Non-pigmented ciliary epithelial cell (primary cell): ENCODE measurements around the gene PPP6R2.
A peak's percentile ranks its signal among the peaks of the same experiment; 100 is the strongest.

Experiments used
- DNase-seq: peaks from one replicate; pipeline ENCODE4 v3.0.0-alpha.2; 2010; ENCODE audit warnings: low read depth

PPP6R2 gene

GRCh38 chr22:50471197-50471847 lies 128.2 kb downstream of the PPP6R2 start:
- no peak for DNase-seq

- DNase-seq: no peak
Observed at GRCh38 chr22:50471962-50472361, 128.8 kb downstream of the PPP6R2 start.

GRCh38 chr22:50473088-50473487 lies 130.0 kb downstream of the PPP6R2 start:
- DNase-seq: no peak

GRCh38 chr22:50473855-50474671 lies 130.9 kb downstream of the PPP6R2 start:
- peak; percentile 13 for DNase-seq

- peak; percentile 40 for DNase-seq
Observed at GRCh38 chr22:50474710-50475651, 131.9 kb downstream of the PPP6R2 start, which contains the start of gene SBF1. SBF1 (minus strand) TSS chr22:50475035; CDS start chr22:50474840, 195 bp downstream.

- no peak for DNase-seq
Observed at GRCh38 chr22:50475652-50476002, 132.5 kb downstream of the PPP6R2 start.

GRCh38 chr22:50476868-50477267 lies 133.7 kb downstream of the PPP6R2 start:
- no peak for DNase-seq

GRCh38 chr22:50477923-50478322 lies 134.8 kb downstream of the PPP6R2 start:
- no peak for DNase-seq

GRCh38 chr22:50479721-50480120 lies 136.6 kb downstream of the PPP6R2 start:
- no peak for DNase-seq

- DNase-seq: no peak
Observed at GRCh38 chr22:50481045-50481439, 137.9 kb downstream of the PPP6R2 start.

GRCh38 chr22:50481440-50482106 lies 138.4 kb downstream of the PPP6R2 start, which contains the start of gene ADM2:
ADM2 (plus strand) TSS chr22:50481543; CDS start chr22:50481848, 305 bp downstream.
- no peak for DNase-seq

- no peak for DNase-seq
Observed at GRCh38 chr22:50482107-50483074, 139.3 kb downstream of the PPP6R2 start.

GRCh38 chr22:50483106-50483505 lies 140.0 kb downstream of the PPP6R2 start:
- no peak for DNase-seq

- DNase-seq: no peak
Observed at GRCh38 chr22:50483556-50483955, 140.4 kb downstream of the PPP6R2 start.

GRCh38 chr22:50483977-50484853 lies 141.1 kb downstream of the PPP6R2 start:
- DNase-seq: no peak

GRCh38 chr22:50485221-50486131 lies 142.3 kb downstream of the PPP6R2 start:
- DNase-seq: no peak

- DNase-seq: no peak
Observed at GRCh38 chr22:50486561-50487289, 143.6 kb downstream of the PPP6R2 start, which contains the start of gene MIOX. MIOX (plus strand) TSS chr22:50486859; CDS start chr22:50486898, 39 bp downstream.
